Colonic mucosa (tissue), 4 donors: Measurements from ENCODE around the gene C2orf49. TPM values are rescaled to one million over a fixed set of nuclear protein-coding genes. Genes with fewer than 3 reads are reported as not detected.
A peak's percentile ranks its signal among the peaks of the same experiment; 100 is the strongest.

Experiments
- DNase-seq: peaks from one replicate; pipeline ENCODE4 v3.0.0-alpha.2; 2020
- H3K27ac ChIP-seq: fragments of 200-600 bp; one replicate; pipeline ENCODE4 v1.8.0; 2021
- H3K27me3 ChIP-seq: fragments of 200-600 bp; one replicate; pipeline ENCODE4 v1.8.0; 2021
- H3K36me3 ChIP-seq: fragments of 200-600 bp; one replicate; pipeline ENCODE4 v1.8.0; 2021
- H3K4me1 ChIP-seq: fragments of 200-600 bp; one replicate; pipeline ENCODE4 v1.8.0; 2021; ENCODE audit warnings: mild to moderate bottlenecking
- H3K4me3 ChIP-seq: fragments of 200-600 bp; one replicate; pipeline ENCODE4 v1.8.0; 2021
- H3K9ac ChIP-seq, 2 donors: one replicate each; pipeline ENCODE4 v1.7.0; 2013; ENCODE audit warnings: control low read depth in 2 of 2, low read depth in 2 of 2, low read length in 2 of 2
- H3K9me3 ChIP-seq: fragments of 200-600 bp; one replicate; pipeline ENCODE4 v1.8.0; 2021
- intact Hi-C: fragments of 100-400 bp; cut with DNase I; formaldehyde crosslinking; loops from one replicate; pipeline ENCODE4 v1.14.1; 2022
- total RNA-seq, 2 donors: library from RNA; stranded (reverse); fragmentation: NEBNext Ultra II Directional in 1 of 2; extraction: Animal tissue kit (Norgen Biotek cat#: 25700) in 1 of 2; gene quantifications; one replicate each; pipeline ENCODE4 v1.2.1, GENCODE V29; 2021
- TF ChIP-seq, protein P1 (sequence below): fragments of 200-600 bp; IDR thresholded peaks from one replicate; pipeline ENCODE4 v1.8.0; 2022; ENCODE audit warnings: antibody characterized with exemption, mild to moderate bottlenecking
- donor health status: healthy.
- donor health status: DM: no; HTN: no; CAD: no.
- donor health status: DM: no; HTN: no; CAD: no.

The C2orf49 gene
- total RNA-seq, 2 donors from 2014 or later: 11.9 to 17.4 TPM

GRCh38 chr2:105294046-105294445, 43.3 kb upstream of the C2orf49 start:
- Histone ChIP-seq H3K27ac (no peak overlapping the region), H3K4me1 (no peaks in the 10 kb centered on the region), H3K36me3 (no peaks in the 10 kb centered on the region), H3K4me3 (no peak overlapping the region), H3K9me3 (no peaks in the 10 kb centered on the region), H3K9ac (no peak overlapping the region), H3K27me3 (no peaks in the 10 kb centered on the region)
- TF ChIP-seq, protein P1, sequence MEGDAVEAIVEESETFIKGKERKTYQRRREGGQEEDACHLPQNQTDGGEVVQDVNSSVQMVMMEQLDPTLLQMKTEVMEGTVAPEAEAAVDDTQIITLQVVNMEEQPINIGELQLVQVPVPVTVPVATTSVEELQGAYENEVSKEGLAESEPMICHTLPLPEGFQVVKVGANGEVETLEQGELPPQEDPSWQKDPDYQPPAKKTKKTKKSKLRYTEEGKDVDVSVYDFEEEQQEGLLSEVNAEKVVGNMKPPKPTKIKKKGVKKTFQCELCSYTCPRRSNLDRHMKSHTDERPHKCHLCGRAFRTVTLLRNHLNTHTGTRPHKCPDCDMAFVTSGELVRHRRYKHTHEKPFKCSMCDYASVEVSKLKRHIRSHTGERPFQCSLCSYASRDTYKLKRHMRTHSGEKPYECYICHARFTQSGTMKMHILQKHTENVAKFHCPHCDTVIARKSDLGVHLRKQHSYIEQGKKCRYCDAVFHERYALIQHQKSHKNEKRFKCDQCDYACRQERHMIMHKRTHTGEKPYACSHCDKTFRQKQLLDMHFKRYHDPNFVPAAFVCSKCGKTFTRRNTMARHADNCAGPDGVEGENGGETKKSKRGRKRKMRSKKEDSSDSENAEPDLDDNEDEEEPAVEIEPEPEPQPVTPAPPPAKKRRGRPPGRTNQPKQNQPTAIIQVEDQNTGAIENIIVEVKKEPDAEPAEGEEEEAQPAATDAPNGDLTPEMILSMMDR: no peak
- no peak for DNase-seq
- intact Hi-C loops: no loop called here

- Histone ChIP-seq H3K36me3 (no peaks in the 10 kb centered on the region), H3K4me1 (no peaks in the 10 kb centered on the region), H3K27me3 (no peaks in the 10 kb centered on the region), H3K9me3 (no peaks in the 10 kb centered on the region), H3K27ac (no peak overlapping the region), H3K9ac (no peak overlapping the region), H3K4me3 (no peak overlapping the region)
- TF ChIP-seq, protein P1: no peak
- peak; percentile 36 for DNase-seq
- intact Hi-C loops: no loop called here
Measured at GRCh38 chr2:105294844-105295481, 42.4 kb upstream of the C2orf49 start.

DNA sequence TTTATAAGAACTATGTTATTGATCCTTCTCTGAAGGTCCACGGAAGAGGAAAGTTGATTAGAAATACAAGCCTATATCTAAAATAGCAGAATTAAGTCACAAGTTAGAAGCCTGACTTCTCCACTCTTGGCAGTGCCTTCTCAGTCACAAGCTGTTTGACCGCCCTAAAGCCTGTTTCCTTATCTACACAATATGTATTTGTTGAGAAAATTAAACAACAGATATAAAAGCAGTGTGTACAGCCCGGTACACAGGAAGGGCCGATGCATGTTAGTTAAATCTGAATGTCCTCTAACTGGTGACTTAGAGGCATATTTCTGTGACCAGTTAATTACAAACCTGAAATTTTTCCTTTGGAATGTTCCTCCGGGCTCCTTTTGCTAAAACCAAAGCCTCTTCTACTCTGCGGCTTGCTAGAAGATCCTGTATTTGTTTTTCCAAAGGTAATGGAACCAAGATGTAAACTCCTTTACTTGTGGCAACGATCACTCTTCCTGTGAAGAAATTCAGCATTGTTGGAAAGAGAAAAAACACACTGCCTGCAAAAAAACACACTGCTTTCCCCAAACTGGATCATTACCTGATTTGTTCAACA, 41.2 kb upstream of the C2orf49 start:
- Histone ChIP-seq H3K4me3 (no peak overlapping the region), H3K27ac (no peak overlapping the region), H3K27me3 (no peaks in the 10 kb centered on the region), H3K9me3 (no peaks in the 10 kb centered on the region), H3K9ac (no peak overlapping the region), H3K4me1 (no peaks in the 10 kb centered on the region), H3K36me3 (no peaks in the 10 kb centered on the region)
- TF ChIP-seq, protein P1: no peak
- no peak for DNase-seq
- intact Hi-C loops: no loop called here

GRCh38 chr2:105297216-105297615, 40.1 kb upstream of the C2orf49 start:
- intact Hi-C loops: no loop called here
- no peak for DNase-seq
- no peak overlapping the region for H3K27ac ChIP-seq
- no peaks in the 10 kb centered on the region for H3K9me3 ChIP-seq
- no peaks in the 10 kb centered on the region for H3K27me3 ChIP-seq
- no peaks in the 10 kb centered on the region for H3K36me3 ChIP-seq
- TF ChIP-seq, protein P1: no peak
- no peak overlapping the region for H3K9ac ChIP-seq
- no peaks in the 10 kb centered on the region for H3K4me1 ChIP-seq
- no peak overlapping the region for H3K4me3 ChIP-seq

DNA sequence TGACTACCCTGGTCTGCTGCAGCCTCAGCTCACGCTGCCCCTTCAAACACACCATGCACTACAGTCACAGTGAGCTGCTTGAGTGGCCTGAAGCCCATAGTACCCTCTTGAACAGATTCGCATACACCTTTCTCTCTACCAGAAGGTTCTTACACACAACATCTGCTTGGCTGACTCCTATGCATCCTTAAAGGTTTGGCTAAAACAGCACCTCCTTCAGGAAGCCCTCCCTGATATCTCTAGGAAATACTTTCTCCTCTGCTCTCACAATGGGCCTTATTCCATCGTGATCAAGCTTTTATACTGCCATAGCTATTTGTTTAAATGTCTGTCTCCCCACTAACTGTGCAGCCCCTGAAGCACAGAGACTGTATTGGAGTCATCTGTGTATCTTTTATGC, 39.3 kb upstream of the C2orf49 start:
- intact Hi-C loops: no loop called here
- H3K9ac ChIP-seq: no peak overlapping the region
- H3K4me3 ChIP-seq: no peak overlapping the region
- no peaks in the 10 kb centered on the region for H3K4me1 ChIP-seq
- H3K27me3 ChIP-seq: no peaks in the 10 kb centered on the region
- H3K9me3 ChIP-seq: no peaks in the 10 kb centered on the region
- TF ChIP-seq, protein P1: no peak
- H3K36me3 ChIP-seq: no peaks in the 10 kb centered on the region
- no peak for DNase-seq
- no peak overlapping the region for H3K27ac ChIP-seq
